Epidermal melanocyte (primary cell): Measurements from ENCODE around the gene IRF4.

Source experiments
- DNase-seq: peaks from one replicate; pipeline ENCODE4 v3.0.0; 2011; ENCODE audit warnings: low spot score; ENCODE audit not compliant: insufficient read length

IRF4 gene

GRCh38 chr6:398065-398464 lies 6.5 kb downstream of the IRF4 start:
- no peak for DNase-seq

GRCh38 chr6:398558-399078 lies 7.1 kb downstream of the IRF4 start:
- DNase-seq = no peak

GRCh38 chr6:399785-400534 lies 8.4 kb downstream of the IRF4 start:
- DNase-seq = no peak

GRCh38 chr6:400815-401214 lies 9.3 kb downstream of the IRF4 start:
- DNase-seq = no peak

- no peak for DNase-seq
Observed at GRCh38 chr6:401239-401993, 9.9 kb downstream of the IRF4 start.

GRCh38 chr6:401994-402640 lies 10.6 kb downstream of the IRF4 start:
- DNase-seq = no peak

- no peak for DNase-seq
Observed at GRCh38 chr6:402901-403658, 11.5 kb downstream of the IRF4 start.

GRCh38 chr6:403659-404655 lies 12.4 kb downstream of the IRF4 start:
- no peak for DNase-seq

- no peak for DNase-seq
Observed at GRCh38 chr6:404685-405423, 13.3 kb downstream of the IRF4 start.

GRCh38 chr6:408148-408547 lies 16.6 kb downstream of the IRF4 start:
- no peak for DNase-seq

GRCh38 chr6:408599-409102 lies 17.1 kb downstream of the IRF4 start:
- DNase-seq = no peak

- DNase-seq = no peak
Observed at GRCh38 chr6:409370-409972, 17.9 kb downstream of the IRF4 start.

- no peak for DNase-seq
Observed at GRCh38 chr6:410555-411395, 19.2 kb downstream of the IRF4 start.

- DNase-seq = no peak
Observed at GRCh38 chr6:411402-412145, 20.0 kb downstream of the IRF4 start.

- no peak for DNase-seq
Observed at GRCh38 chr6:412146-412886, 20.8 kb downstream of the IRF4 start.

GRCh38 chr6:414447-414846 lies 22.9 kb downstream of the IRF4 start:
- no peak for DNase-seq

GRCh38 chr6:415087-415486 lies 23.5 kb downstream of the IRF4 start:
- DNase-seq = no peak
